ENCODE results near the gene MAGEA12. TPM values are rescaled to one million over a fixed set of nuclear protein-coding genes. Genes with fewer than 3 reads are reported as not detected.

The MAGEA12 gene
- total and polyA plus RNA-seq, 9 of the 15 experiments (the other 6 are each of a cell fraction or from before 2014, with no cell fraction given), result 53.4 to 101 (median 80.4) TPM

GRCh38 chrX:152733261-152733975 lies at the start of gene MAGEA12, which contains the start of gene CSAG1 (continued):
- TF ChIP-seq NONO (IDR thresholded peaks at IDR 0.05; ENCODE audit: low read depth in 2 of 2, low read length in 1 of 2), result no peak
- TF ChIP-seq USF1 (CRISPR knock-in tag; IDR thresholded peaks at IDR 0.05), result peak; percentile 80
- no peak for TF ChIP-seq XRCC4 (IDR thresholded peaks at IDR 0.05; ENCODE audit: extremely low read depth, insufficient read depth, insufficient read length)
- no peak for TF ChIP-seq BMI1 (IDR thresholded peaks at IDR 0.05; ENCODE audit: low read length)
- TF ChIP-seq ZNF354B (CRISPR knock-in tag; IDR thresholded peaks at IDR 0.05), result no peak
- no peak for TF ChIP-seq KHSRP (IDR thresholded peaks at IDR 0.05)
- no peak for TF ChIP-seq ILK (tag; IDR thresholded peaks at IDR 0.05; ENCODE audit: borderline replicate concordance, low read depth)
- no peak for TF ChIP-seq FOXM1 (IDR thresholded peaks at IDR 0.05; ENCODE audit: low read depth)
- no peak for TF ChIP-seq FOXM1 (CRISPR knock-in tag; IDR thresholded peaks at IDR 0.05; ENCODE audit: low read depth)
- TF ChIP-seq MIER1 (IDR thresholded peaks at IDR 0.05; ENCODE audit: low read depth), result no peak
- no peak for TF ChIP-seq POLR3A (IDR thresholded peaks at IDR 0.05; ENCODE audit: borderline replicate concordance, extremely low read depth, insufficient read depth, insufficient read length)
- no peak for TF ChIP-seq CSDE1 (IDR thresholded peaks at IDR 0.05)
- no peak for TF ChIP-seq FOXA1 (IDR thresholded peaks at IDR 0.05; ENCODE audit: borderline replicate concordance)
- peak; percentile 34; the same call in 1 of the 2 replicates for TF ChIP-seq VEZF1 (CRISPR knock-in tag; IDR thresholded peaks at IDR 0.05)
- TF ChIP-seq CBFB (CRISPR knock-in tag; IDR thresholded peaks at IDR 0.05), result no peak
- TF ChIP-seq CAMTA2 (CRISPR knock-in tag; conservative IDR thresholded peaks at IDR 0.05), result no peak
- no peak for TF ChIP-seq SAFB2 (IDR thresholded peaks at IDR 0.05; ENCODE audit: borderline replicate concordance, low read depth, low read length, severe bottlenecking)
- TF ChIP-seq SIX5 (IDR thresholded peaks at IDR 0.05; ENCODE audit: borderline replicate concordance in 1 of 2, insufficient read depth in 1 of 2, low read depth in 1 of 2, low read length in 2 of 2), result peak in 1 of 2 experiments; percentile 12; a peak in 1 of 4 replicates
- no peak for TF ChIP-seq ZNF24 (IDR thresholded peaks at IDR 0.05)
- TF ChIP-seq ATF6 (CRISPR knock-in tag; IDR thresholded peaks at IDR 0.05), result no peak
- no peak for TF ChIP-seq ZNF830 (CRISPR knock-in tag; IDR thresholded peaks at IDR 0.05)
- TF ChIP-seq HCFC1 (IDR thresholded peaks at IDR 0.05; ENCODE audit: low read depth, low read length), result peak; percentile 73
- TF ChIP-seq ZNF146 (CRISPR knock-in tag; IDR thresholded peaks at IDR 0.05; ENCODE audit: unreplicated experiment), result no peak
- no peak for TF ChIP-seq ZNF695 (CRISPR knock-in tag; IDR thresholded peaks at IDR 0.05)
